GM06990 (cell line): ENCODE data around the gene SPTBN4.
"Not testable (repeated sequence)": the region's sequence is repeated elsewhere in the genome, so short reads cannot be mapped to it uniquely, and the experiment has no call there.

Source experiments
- DNase-seq: peaks from one replicate; pipeline ENCODE4 v3.0.0-alpha.2; 2011; ENCODE audit not compliant: insufficient read length; ENCODE audit errors: extremely low read depth
- H3K27me3 ChIP-seq: replicated peaks from 2 replicates; pipeline ENCODE4 v1.6.0; 2011; ENCODE audit warnings: low read length; ENCODE audit not compliant: control insufficient read depth, insufficient read depth
- H3K36me3 ChIP-seq: 2 replicates; pipeline ENCODE4 v1.5.1; 2011; ENCODE audit warnings: low read length; ENCODE audit not compliant: control insufficient read depth, insufficient read depth
- H3K4me3 ChIP-seq: replicated peaks from 2 replicates; pipeline ENCODE4 v1.5.1; 2011; ENCODE audit warnings: low read depth, mild to moderate bottlenecking, control low read depth, low read length
- CTCF ChIP-seq: IDR thresholded peaks from 2 replicates; pipeline ENCODE4 v1.5.1; 2011; ENCODE audit warnings: low read length, control low read depth, mild to moderate bottlenecking, inconsistent platforms; ENCODE audit not compliant: insufficient read depth, poor library complexity, severe bottlenecking

SPTBN4 gene

GRCh38 chr19:40513741-40514315 lies 47.0 kb downstream of the SPTBN4 start:
- Histone ChIP-seq H3K4me3 (no peak overlapping the region), H3K27me3 (peaks cover 2% of the 10 kb centered on the region), H3K36me3 (no peaks in the 10 kb centered on the region)
- no peak for DNase-seq
- no peak for TF ChIP-seq CTCF

- no peak for DNase-seq
- Histone ChIP-seq H3K27me3 (no peaks in the 10 kb centered on the region; the same call in 1 of the 2 replicates), H3K36me3 (no peaks in the 10 kb centered on the region), H3K4me3 (no peak overlapping the region)
- TF ChIP-seq CTCF: no peak
These were observed 50.4 kb downstream of the SPTBN4 start for GRCh38 chr19:40517248-40517647.

GRCh38 chr19:40519352-40520322 lies 52.8 kb downstream of the SPTBN4 start:
- Histone ChIP-seq H3K27me3 (no peaks in the 10 kb centered on the region; the same call in 1 of the 2 replicates), H3K36me3 (no peaks in the 10 kb centered on the region), H3K4me3 (no peak overlapping the region)
- DNase-seq: peak; percentile 42
- TF ChIP-seq CTCF: no peak

GRCh38 chr19:40521276-40521675 lies 54.5 kb downstream of the SPTBN4 start:
- H3K4me3 ChIP-seq: no peak overlapping the region
- no peak for DNase-seq
- no peaks in the 10 kb centered on the region; the same call in 1 of the 2 replicates for H3K27me3 ChIP-seq
- H3K36me3 ChIP-seq: no peaks in the 10 kb centered on the region
- TF ChIP-seq CTCF: peak; percentile 41

GRCh38 chr19:40521900-40522299 lies 55.1 kb downstream of the SPTBN4 start:
- not testable (repeated sequence) for DNase-seq, H3K4me3 ChIP-seq, H3K36me3 ChIP-seq, H3K27me3 ChIP-seq

GRCh38 chr19:40523322-40524047 lies 56.7 kb downstream of the SPTBN4 start:
- no peaks in the 10 kb centered on the region for H3K36me3 ChIP-seq
- peak; percentile 74 for TF ChIP-seq CTCF
- H3K4me3 ChIP-seq: no peak overlapping the region
- peak; percentile 43 for DNase-seq
- no peaks in the 10 kb centered on the region; the same call in 1 of the 2 replicates for H3K27me3 ChIP-seq
